Body of pancreas (tissue), 4 donors: ENCODE data around the gene CHST9. TPM values are rescaled to one million over a fixed set of nuclear protein-coding genes. Genes with fewer than 3 reads are reported as not detected.
"Not testable (repeated sequence)": the region's sequence is repeated elsewhere in the genome, so short reads cannot be mapped to it uniquely, and the experiment has no call there.

Source experiments
- ATAC-seq: fragments of 150-250 bp; one replicate; pipeline ENCODE4 v1.9.1; 2016
- DNase-seq, 4 donors: peaks; one replicate each; pipeline ENCODE4 v3.0.0-alpha.2; 2019
- H3K27ac ChIP-seq, 4 donors: fragments of 200-600 bp; sonication (generic); 1 replicate in 3 of 4; 2 replicates in 1 of 4; pipeline versions ENCODE4 v1.5.1 to v1.6.1; 2016 to 2019; ENCODE audit warnings: mild to moderate bottlenecking in 1 of 4, mixed read lengths in 1 of 4, moderate library complexity in 1 of 4
- H3K27me3 ChIP-seq, 2 donors: fragments of 200-600 bp; sonication (generic); one replicate each; pipeline ENCODE4 v1.6.0; 2016; ENCODE audit warnings: mild to moderate bottlenecking in 1 of 2
- H3K36me3 ChIP-seq, 2 donors: fragments of 200-600 bp; sonication (generic); replicated peaks in 1 of 2; 2 replicates each; pipeline ENCODE4 v1.5.1; 2016; ENCODE audit warnings: low read depth in 2 of 2; ENCODE audit not compliant: insufficient read depth in 1 of 2
- H3K4me1 ChIP-seq: fragments of 200-600 bp; sonication (generic); one replicate; pipeline ENCODE4 v1.6.0; 2016
- H3K4me3 ChIP-seq, 2 donors: fragments of 200-600 bp; sonication (generic); 1 replicate in 1 of 2; 2 replicates in 1 of 2; pipeline ENCODE4 v1.5.1; 2016 to 2019
- H3K9me3 ChIP-seq, 3 donors: fragments of 200-600 bp; sonication (generic); 1 replicate in 2 of 3; 2 replicates in 1 of 3; pipeline ENCODE4 v1.5.1; 2016
- POLR2A ChIP-seq, 3 donors: fragments of 450-650 bp; IDR thresholded peaks; one replicate each; pipeline ENCODE4 v1.6.1; 2016; ENCODE audit warnings: antibody characterized with exemption in 3 of 3, mild to moderate bottlenecking in 2 of 3
- WGBS, 2 donors: methylation state at CpG; one replicate each; pipeline ENCODE4 v1.1.5; 2017; 5-methylcytosine and 5-hydroxymethylcytosine counted together
- intact Hi-C: fragments of 100-400 bp; cut with DNase I; formaldehyde crosslinking; loops from one replicate; pipeline ENCODE4 v1.15.1; 2023
- total RNA-seq, 2 donors: library from RNA; depleted of rRNA; stranded (reverse); fragments of >200 nt; gene quantifications; one replicate each; pipeline ENCODE4 v1.1.0, GENCODE V29; 2016
- TF ChIP-seq, protein P1 (sequence below), 7 experiments: fragments of 450-650 bp in 4 of 7; fragments of 200-600 bp in 3 of 7; sonication (generic) in 3 of 7; IDR thresholded peaks; one replicate each; pipeline ENCODE4 v1.5.1; 2016 to 2019; ENCODE audit warnings: antibody characterized with exemption in 7 of 7

Gene CHST9
- total RNA-seq, 2 donors from 2014 or later = 4.3 to 6.7 TPM

DNA sequence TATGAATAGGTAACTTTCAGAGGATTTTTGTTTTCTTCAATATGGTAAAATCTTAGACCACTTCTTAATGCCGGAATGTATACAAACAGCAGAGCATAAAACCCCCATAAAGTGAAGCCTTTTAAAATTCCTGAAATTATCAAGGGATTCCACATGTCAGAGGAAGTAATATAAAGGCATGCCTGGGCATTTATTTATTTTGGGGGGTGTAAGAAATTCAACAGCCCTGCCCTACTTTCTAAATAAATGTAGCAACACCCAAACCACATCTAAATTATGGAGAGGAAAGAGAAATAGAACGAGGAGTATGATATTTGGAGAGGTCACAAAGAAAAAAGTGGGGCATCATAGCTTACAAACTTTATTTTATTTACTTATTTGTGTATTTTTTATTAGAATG lies 9.9 kb downstream of the CHST9 start:
- intact Hi-C loops = no loop called here
- ATAC-seq (no peak), DNase-seq (no peak)
- Histone ChIP-seq H3K9me3 (no peaks in the 10 kb centered on the region), H3K36me3 (no peaks in the 10 kb centered on the region), H3K27ac (no peak overlapping the region), H3K4me1 (no peaks in the 10 kb centered on the region), H3K4me3 (no peak overlapping the region), H3K27me3 (no peaks in the 10 kb centered on the region)
- WGBS, 2 donors = 54 to 62% methylated on average over 2 of the region's 2 CpGs
- TF ChIP-seq, protein P1, sequence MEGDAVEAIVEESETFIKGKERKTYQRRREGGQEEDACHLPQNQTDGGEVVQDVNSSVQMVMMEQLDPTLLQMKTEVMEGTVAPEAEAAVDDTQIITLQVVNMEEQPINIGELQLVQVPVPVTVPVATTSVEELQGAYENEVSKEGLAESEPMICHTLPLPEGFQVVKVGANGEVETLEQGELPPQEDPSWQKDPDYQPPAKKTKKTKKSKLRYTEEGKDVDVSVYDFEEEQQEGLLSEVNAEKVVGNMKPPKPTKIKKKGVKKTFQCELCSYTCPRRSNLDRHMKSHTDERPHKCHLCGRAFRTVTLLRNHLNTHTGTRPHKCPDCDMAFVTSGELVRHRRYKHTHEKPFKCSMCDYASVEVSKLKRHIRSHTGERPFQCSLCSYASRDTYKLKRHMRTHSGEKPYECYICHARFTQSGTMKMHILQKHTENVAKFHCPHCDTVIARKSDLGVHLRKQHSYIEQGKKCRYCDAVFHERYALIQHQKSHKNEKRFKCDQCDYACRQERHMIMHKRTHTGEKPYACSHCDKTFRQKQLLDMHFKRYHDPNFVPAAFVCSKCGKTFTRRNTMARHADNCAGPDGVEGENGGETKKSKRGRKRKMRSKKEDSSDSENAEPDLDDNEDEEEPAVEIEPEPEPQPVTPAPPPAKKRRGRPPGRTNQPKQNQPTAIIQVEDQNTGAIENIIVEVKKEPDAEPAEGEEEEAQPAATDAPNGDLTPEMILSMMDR (IDR thresholded peaks at IDR 0.05) = no peak
- TF ChIP-seq POLR2A (IDR thresholded peaks at IDR 0.05) = no peak

GRCh38 chr18:27171993-27172392 lies 13.1 kb downstream of the CHST9 start:
- Histone ChIP-seq H3K4me3 (no peak overlapping the region), H3K9me3 (no peaks in the 10 kb centered on the region), H3K36me3 (no peaks in the 10 kb centered on the region), H3K4me1 (no peaks in the 10 kb centered on the region), H3K27ac (no peak overlapping the region), H3K27me3 (no peaks in the 10 kb centered on the region)
- DNase-seq (no peak), ATAC-seq (no peak)
- TF ChIP-seq, protein P1 (IDR thresholded peaks at IDR 0.05) = no peak
- TF ChIP-seq POLR2A (IDR thresholded peaks at IDR 0.05) = no peak
- whole genome bisulfite sequencing, 2 donors = 6 to 13% methylated on average over 1 of the region's 1 CpG
- intact Hi-C loops = no loop called here

- Histone ChIP-seq H3K36me3 (no peaks in the 10 kb centered on the region), H3K4me3 (no peak overlapping the region), H3K4me1 (no peaks in the 10 kb centered on the region), H3K9me3 (no peaks in the 10 kb centered on the region), H3K27ac (no peak overlapping the region), H3K27me3 (no peaks in the 10 kb centered on the region)
- intact Hi-C loops = no loop called here
- no peak for TF ChIP-seq POLR2A (IDR thresholded peaks at IDR 0.05)
- TF ChIP-seq, protein P1 (IDR thresholded peaks at IDR 0.05) = no peak
- DNase-seq (no peak), ATAC-seq (no peak)
- 53 to 59% methylated on average over 1 of the region's 1 CpG for WGBS, 2 donors
Measured at GRCh38 chr18:27165412-27165811, 19.7 kb downstream of the CHST9 start.

- no peak for DNase-seq
- TF ChIP-seq, protein P1 (IDR thresholded peaks at IDR 0.05) = no peak
- TF ChIP-seq POLR2A (IDR thresholded peaks at IDR 0.05) = no peak
- Histone ChIP-seq H3K9me3 (no peaks in the 10 kb centered on the region), H3K36me3 (no peaks in the 10 kb centered on the region), H3K27ac (no peak overlapping the region), H3K4me3 (no peak overlapping the region), H3K4me1 (no peaks in the 10 kb centered on the region), H3K27me3 (no peaks in the 10 kb centered on the region)
- ATAC-seq = no peak
- 66 to 71% methylated on average over 3 of the region's 3 CpGs for WGBS, 2 donors
- intact Hi-C loops = no loop called here
Measured at GRCh38 chr18:27164905-27165304, 20.2 kb downstream of the CHST9 start.

GRCh38 chr18:27163197-27163716 lies 21.9 kb downstream of the CHST9 start:
- TF ChIP-seq, protein P1 (IDR thresholded peaks at IDR 0.05) = peak in 1 of 7 experiments; percentile 28
- WGBS, 2 donors = 75 to 82% methylated on average over 5 to 12 of the region's 12 CpGs
- H3K36me3 ChIP-seq, ATAC-seq, H3K27ac ChIP-seq, H3K27me3 ChIP-seq, H3K4me3 ChIP-seq, intact Hi-C loops, H3K9me3 ChIP-seq, H3K4me1 ChIP-seq: not testable (repeated sequence)
- DNase-seq = peak in 1 of 4 donors; percentile 31

- DNase-seq, ATAC-seq, H3K4me3 ChIP-seq, H3K9me3 ChIP-seq, intact Hi-C loops, H3K27me3 ChIP-seq, H3K36me3 ChIP-seq, H3K27ac ChIP-seq, H3K4me1 ChIP-seq: not testable (repeated sequence)
- WGBS, 2 donors = 34 to 76% methylated on average over 5 of the region's 5 CpGs
Measured at GRCh38 chr18:27149240-27149639, 35.9 kb downstream of the CHST9 start.
